Astrocyte (in vitro differentiated cells and primary cell): Measurements from ENCODE around the gene GRM7.

Source experiments
- CTCF ChIP-seq: IDR thresholded peaks from 2 replicates; pipeline ENCODE4 v1.5.1; 2011; ENCODE audit warnings: low read depth, mild to moderate bottlenecking, inconsistent platforms, low read length, moderate library complexity; ENCODE audit not compliant: insufficient read depth
- EZH2 ChIP-seq: IDR thresholded peaks from 2 replicates; pipeline ENCODE4 v1.6.1; 2012; ENCODE audit warnings: mild to moderate bottlenecking, low read length, inconsistent platforms; ENCODE audit not compliant: insufficient read depth

GRCh38 chr3:7696320-7696719 is 835.4 kb downstream of the GRM7 start:
- TF ChIP-seq CTCF (no peak), EZH2 (no peak)
